ENCODE results near the gene MAN2B2. TPM values are rescaled to one million over a fixed set of nuclear protein-coding genes. Genes with fewer than 3 reads are reported as not detected.

The MAN2B2 gene
- total and polyA plus RNA-seq, 2 of the 8 experiments (the other 6 are each of a cell fraction or from before 2014, with no cell fraction given), result 3.3 to 4.0 TPM

DNA sequence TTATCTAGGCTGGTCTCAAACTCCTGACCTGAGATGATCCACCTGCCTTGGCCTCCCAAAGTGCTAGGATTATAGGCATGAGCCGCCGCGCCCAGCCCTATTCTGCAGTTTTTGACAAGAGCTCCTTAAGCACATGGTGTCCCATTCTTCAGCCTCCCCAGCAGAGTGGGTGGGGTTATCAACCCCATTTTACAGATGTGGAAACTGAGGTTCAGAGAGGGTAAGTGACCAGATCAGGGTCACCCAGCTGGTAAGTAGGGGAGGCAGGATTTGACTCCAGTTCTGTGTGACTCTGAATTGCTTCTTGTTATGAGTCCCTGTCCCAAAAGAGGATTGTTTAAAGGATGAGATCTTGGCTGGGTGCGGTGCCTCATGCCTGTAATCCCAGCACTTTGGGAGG, 14.5 kb downstream of the MAN2B2 start (continued):
- no peak for TF ChIP-seq CHD2 (IDR thresholded peaks at IDR 0.05; ENCODE audit: low read length)
- no peak for TF ChIP-seq SAP30 (IDR thresholded peaks at IDR 0.05; ENCODE audit: insufficient read depth, insufficient replicate concordance, low read length)
- no peak for TF ChIP-seq EGR1 (IDR thresholded peaks at IDR 0.05; ENCODE audit: borderline replicate concordance, low read depth, low read length)
- TF ChIP-seq TCF12 (IDR thresholded peaks at IDR 0.05; ENCODE audit: low read depth, low read length), result no peak
- TF ChIP-seq SP4 (IDR thresholded peaks at IDR 0.05; ENCODE audit: low read length), result no peak
- TF ChIP-seq FOSL1 (IDR thresholded peaks at IDR 0.05; ENCODE audit: insufficient read depth, low read depth, low read length), result no peak

Measured in H1 (cell line).